Measurements from ENCODE around the gene PTX4. TPM values are rescaled to one million over a fixed set of nuclear protein-coding genes. Genes with fewer than 3 reads are reported as not detected.

PTX4 gene
- total RNA-seq, 1 experiment from 2014 or later, result not detected

DNA sequence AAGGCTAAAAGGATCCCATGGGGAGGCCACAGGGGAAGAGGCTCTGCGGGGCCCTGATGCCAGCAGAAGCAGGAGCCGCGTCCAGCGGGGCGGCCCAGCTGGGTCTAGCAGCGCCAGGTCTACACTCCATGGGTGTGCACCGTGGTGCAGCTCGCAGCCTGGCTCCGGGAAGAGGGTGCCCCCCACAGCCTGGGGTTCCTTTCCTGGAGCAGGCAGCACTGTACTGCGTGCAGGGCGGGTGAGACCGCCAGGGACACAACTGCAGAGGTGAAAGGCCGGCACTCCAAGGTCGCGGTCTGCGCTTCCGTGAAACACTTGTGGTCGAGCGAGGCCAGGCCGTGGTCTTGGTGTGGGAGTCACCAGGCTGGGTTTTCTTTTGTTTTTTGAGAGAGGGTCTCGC, 37.9 kb downstream of the PTX4 start:
- H2BK15ac ChIP-seq (ENCODE audit: low read depth, low read length), result no peak overlapping the region
- no peak overlapping the region for H2BK5ac ChIP-seq (ENCODE audit: insufficient read length, low read length)
- TF ChIP-seq, protein P1, sequence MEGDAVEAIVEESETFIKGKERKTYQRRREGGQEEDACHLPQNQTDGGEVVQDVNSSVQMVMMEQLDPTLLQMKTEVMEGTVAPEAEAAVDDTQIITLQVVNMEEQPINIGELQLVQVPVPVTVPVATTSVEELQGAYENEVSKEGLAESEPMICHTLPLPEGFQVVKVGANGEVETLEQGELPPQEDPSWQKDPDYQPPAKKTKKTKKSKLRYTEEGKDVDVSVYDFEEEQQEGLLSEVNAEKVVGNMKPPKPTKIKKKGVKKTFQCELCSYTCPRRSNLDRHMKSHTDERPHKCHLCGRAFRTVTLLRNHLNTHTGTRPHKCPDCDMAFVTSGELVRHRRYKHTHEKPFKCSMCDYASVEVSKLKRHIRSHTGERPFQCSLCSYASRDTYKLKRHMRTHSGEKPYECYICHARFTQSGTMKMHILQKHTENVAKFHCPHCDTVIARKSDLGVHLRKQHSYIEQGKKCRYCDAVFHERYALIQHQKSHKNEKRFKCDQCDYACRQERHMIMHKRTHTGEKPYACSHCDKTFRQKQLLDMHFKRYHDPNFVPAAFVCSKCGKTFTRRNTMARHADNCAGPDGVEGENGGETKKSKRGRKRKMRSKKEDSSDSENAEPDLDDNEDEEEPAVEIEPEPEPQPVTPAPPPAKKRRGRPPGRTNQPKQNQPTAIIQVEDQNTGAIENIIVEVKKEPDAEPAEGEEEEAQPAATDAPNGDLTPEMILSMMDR (conservative IDR thresholded peaks at IDR 0.05), result no peak
- no peak overlapping the region for H3K9ac ChIP-seq (ENCODE audit: extremely low read depth, insufficient read length, low read length)
- H3K79me2 ChIP-seq (ENCODE audit: insufficient read depth, low read length), result no peaks in the 10 kb centered on the region
- no peak overlapping the region for H2AK5ac ChIP-seq (ENCODE audit: insufficient read length, low read length)
- DNase-seq, result no peak
- no peaks in the 10 kb centered on the region for H3K79me1 ChIP-seq (ENCODE audit: insufficient read depth, low read depth, low read length, poor library complexity, severe bottlenecking)
- no peak overlapping the region for H3T11ph ChIP-seq (ENCODE audit: low read length)
- Mint-ChIP-seq H3K27me3 (ENCODE audit: low read depth) (peaks cover 1% of the 10 kb centered on the region; the same call in 1 of the 2 replicates), H3K36me3 (ENCODE audit: insufficient read depth in 1 of 3, low read depth in 3 of 3) (peaks cover 0 to 33% (median 31%) of the 10 kb centered on the region in 3 experiments; a peak in 5 of 7 replicates), H3K4me1 (no peaks in the 10 kb centered on the region), H3K9me3 (no peaks in the 10 kb centered on the region), H3K4me3 (no peak overlapping the region), H3K27ac (no peak overlapping the region)
- no peak overlapping the region for H4K91ac ChIP-seq (ENCODE audit: insufficient read length, low read depth, low read length)
- H3K4me1 ChIP-seq (ENCODE audit: insufficient read depth, low read length), result no peaks in the 10 kb centered on the region
- no peak overlapping the region for H3K4me2 ChIP-seq (ENCODE audit: insufficient read depth, insufficient read length, low read length)
- no peak overlapping the region for H2BK120ac ChIP-seq (ENCODE audit: low read depth, low read length, poor library complexity, severe bottlenecking)
- H4K20me1 ChIP-seq (ENCODE audit: control insufficient read depth, insufficient read depth, insufficient read length), result peaks cover 2% of the 10 kb centered on the region
- no peaks in the 10 kb centered on the region for H3K23me2 ChIP-seq (ENCODE audit: insufficient read length, low read depth, low read length, poor library complexity, severe bottlenecking)
- H3K23ac ChIP-seq (ENCODE audit: insufficient read length, low read depth, low read length), result no peak overlapping the region
- no CpG with 5 or more reads among the region's 21 CpGs for WGBS (ENCODE audit: extremely low coverage, insufficient read length, low lambda C conversion rate)
- H2AFZ ChIP-seq (ENCODE audit: low read length), result no peak overlapping the region
- no peak overlapping the region for H3K18ac ChIP-seq (ENCODE audit: insufficient read length, low read depth, low read length)
- no peak overlapping the region for H2BK12ac ChIP-seq (ENCODE audit: insufficient read length, low read depth, low read length)
- no peak overlapping the region for H2BK20ac ChIP-seq (ENCODE audit: low read depth, low read length, poor library complexity, severe bottlenecking)
- no peak overlapping the region for H3K27ac ChIP-seq (ENCODE audit: insufficient read length, low read depth, low read length)
- no peak overlapping the region for H3K14ac ChIP-seq (ENCODE audit: insufficient read depth, low read length)
- no peak overlapping the region for H4K5ac ChIP-seq (ENCODE audit: insufficient read length, low read depth, low read length)
- no peak overlapping the region for H4K8ac ChIP-seq (replicated peaks; ENCODE audit: insufficient read length, low read depth, low read length)
- H3K56ac ChIP-seq (ENCODE audit: insufficient read length, low read depth, low read length), result no peak overlapping the region
- no peaks in the 10 kb centered on the region for H3K27me3 ChIP-seq (ENCODE audit: insufficient read depth, low read length)
- no peak overlapping the region for H3K4ac ChIP-seq (ENCODE audit: low read depth, low read length)
- H3K9me3 ChIP-seq (ENCODE audit: control insufficient read depth, low read depth, low read length), result no peaks in the 10 kb centered on the region

Data from H9 (cell line).